ENCODE measurements around the gene RPUSD3. TPM values are rescaled to one million over a fixed set of nuclear protein-coding genes. Genes with fewer than 3 reads are reported as not detected.
A peak's percentile ranks its signal among the peaks of the same experiment; 100 is the strongest.

Gene RPUSD3
- total RNA-seq, 6 experiments from 2014 or later = 35.4 to 42.3 (median 38.2) TPM

- DNase-seq = no peak
- no peaks in the 10 kb centered on the region for H3K36me3 Mint-ChIP-seq (ENCODE audit: low read depth)
- no peak overlapping the region for H3K4me3 Mint-ChIP-seq
- TF ChIP-seq CTCF (IDR thresholded peaks at IDR 0.05) = no peak
- no peaks in the 10 kb centered on the region for H3K9me3 Mint-ChIP-seq
- peaks cover 1% of the 10 kb centered on the region for H3K27me3 Mint-ChIP-seq (ENCODE audit: insufficient read depth)
- no peak overlapping the region for H3K27ac Mint-ChIP-seq
- H3K4me1 Mint-ChIP-seq (ENCODE audit: low read depth) = no peaks in the 10 kb centered on the region
Measured at GRCh38 chr3:9834520-9835380, 9.1 kb downstream of the RPUSD3 start.

- Mint-ChIP-seq H3K9me3 (no peaks in the 10 kb centered on the region), H3K27me3 (ENCODE audit: insufficient read depth) (no peaks in the 10 kb centered on the region; the same call in 1 of the 2 replicates), H3K36me3 (ENCODE audit: low read depth) (no peaks in the 10 kb centered on the region), H3K4me3 (no peak overlapping the region), H3K27ac (no peak overlapping the region), H3K4me1 (ENCODE audit: low read depth) (no peaks in the 10 kb centered on the region)
- no peak for TF ChIP-seq CTCF (IDR thresholded peaks at IDR 0.05)
- DNase-seq = no peak
Measured at GRCh38 chr3:9833078-9833477, 10.7 kb downstream of the RPUSD3 start.

- Mint-ChIP-seq H3K36me3 (ENCODE audit: low read depth) (no peaks in the 10 kb centered on the region; the same call in 1 of the 2 replicates), H3K27me3 (ENCODE audit: insufficient read depth) (peaks cover 2% of the 10 kb centered on the region)
Measured at GRCh38 chr3:9831253-9831652, 12.6 kb downstream of the RPUSD3 start.

GRCh38 chr3:9828801-9829755, 14.7 kb downstream of the RPUSD3 start:
- DNase-seq = no peak
- H3K4me1 Mint-ChIP-seq (ENCODE audit: low read depth) = no peaks in the 10 kb centered on the region
- no peak for TF ChIP-seq CTCF (IDR thresholded peaks at IDR 0.05)
- H3K36me3 Mint-ChIP-seq (ENCODE audit: low read depth) = no peaks in the 10 kb centered on the region; the same call in 1 of the 2 replicates
- H3K4me3 Mint-ChIP-seq = no peak overlapping the region
- no peaks in the 10 kb centered on the region for H3K9me3 Mint-ChIP-seq
- H3K27me3 Mint-ChIP-seq (ENCODE audit: insufficient read depth) = peaks cover 2% of the 10 kb centered on the region; the same call in 1 of the 2 replicates
- no peak overlapping the region for H3K27ac Mint-ChIP-seq

More at GRCh38 chr3:9831253-9831652, 12.6 kb downstream of the RPUSD3 start:
- DNase-seq = no peak
- Mint-ChIP-seq H3K4me1 (ENCODE audit: low read depth) (no peaks in the 10 kb centered on the region), H3K4me3 (no peak overlapping the region), H3K27ac (no peak overlapping the region), H3K9me3 (no peaks in the 10 kb centered on the region)
- TF ChIP-seq CTCF (IDR thresholded peaks at IDR 0.05) = no peak

DNA sequence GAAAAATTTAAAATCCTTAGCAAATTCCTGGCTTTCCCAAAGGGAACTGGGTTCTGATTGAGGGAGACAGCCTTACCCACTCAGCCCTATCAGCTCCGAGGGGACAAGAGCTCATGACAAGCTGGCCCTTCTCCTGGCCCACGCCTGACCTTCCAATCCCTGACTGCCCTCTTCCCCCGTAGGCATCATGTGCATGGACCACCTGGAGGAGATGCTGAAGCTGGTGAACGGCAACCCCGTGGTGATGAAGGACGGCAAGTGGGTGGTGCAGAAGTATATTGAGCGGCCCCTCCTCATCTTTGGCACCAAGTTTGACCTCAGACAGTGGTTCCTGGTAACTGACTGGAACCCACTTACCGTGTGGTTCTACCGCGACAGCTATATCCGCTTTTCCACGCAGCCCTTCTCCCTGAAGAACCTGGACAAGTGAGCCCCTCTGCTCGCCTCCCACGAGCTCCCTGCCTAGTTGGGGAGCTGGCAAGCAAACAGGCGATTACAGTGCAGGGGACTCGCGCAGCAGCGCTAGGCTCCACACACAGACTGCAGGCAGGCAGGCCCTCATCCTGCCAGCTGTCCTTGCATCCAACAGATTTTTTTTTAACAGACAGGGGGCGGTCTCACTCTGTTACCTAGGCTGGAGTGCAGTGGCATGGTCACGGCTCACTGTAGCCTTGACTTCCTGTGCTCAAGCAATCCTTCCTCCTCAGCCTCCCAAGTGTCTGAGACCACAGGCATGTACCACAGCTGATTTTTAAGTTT, 16.8 kb downstream of the RPUSD3 start:
- Mint-ChIP-seq H3K4me3 (no peak overlapping the region), H3K36me3 (ENCODE audit: low read depth) (no peaks in the 10 kb centered on the region; the same call in 1 of the 2 replicates), H3K9me3 (no peaks in the 10 kb centered on the region), H3K4me1 (ENCODE audit: low read depth) (no peaks in the 10 kb centered on the region), H3K27ac (no peak overlapping the region), H3K27me3 (ENCODE audit: insufficient read depth) (peaks cover 2% of the 10 kb centered on the region; the same call in 1 of the 2 replicates)
- DNase-seq = peak; percentile 12
- TF ChIP-seq CTCF (IDR thresholded peaks at IDR 0.05) = peak; percentile 67

Measured in HFFc6 (cell line).